Esophagus muscularis mucosa (tissue), 3 donors: ENCODE results near the gene DPF1.

Experiments used
- CTCF ChIP-seq, 3 experiments: fragments of 200-600 bp in 2 of 3; fragments of 450-650 bp in 1 of 3; sonication (generic) in 2 of 3; IDR thresholded peaks; one replicate each; pipeline ENCODE4 v1.5.1; 2017 to 2019; ENCODE audit warnings: antibody characterized with exemption in 3 of 3, mild to moderate bottlenecking in 2 of 3, moderate library complexity in 1 of 3
- POLR2A ChIP-seq: fragments of 450-650 bp; IDR thresholded peaks from one replicate; pipeline ENCODE4 v1.6.1; 2017; ENCODE audit warnings: antibody characterized with exemption, moderate library complexity, mild to moderate bottlenecking, low read depth

- no peak for TF ChIP-seq CTCF (IDR thresholded peaks at IDR 0.05)
- no peak for TF ChIP-seq POLR2A
These were observed 901 bp downstream of the DPF1 start for GRCh38 chr19:38223119-38223523.
